Thyroid gland (tissue), 4 donors: Measurements from ENCODE around the gene ERO1A.

Experiments
- CTCF ChIP-seq, 6 experiments: fragments of 200-600 bp in 3 of 6; fragments of 450-650 bp in 3 of 6; sonication (generic) in 3 of 6; IDR thresholded peaks; one replicate each; pipeline ENCODE4 v1.5.1; 2016 to 2019; ENCODE audit warnings: antibody characterized with exemption in 6 of 6, mild to moderate bottlenecking in 2 of 6, inconsistent platforms in 1 of 6, moderate library complexity in 1 of 6
- POLR2A ChIP-seq, 2 donors: fragments of 450-650 bp; IDR thresholded peaks; one replicate each; pipeline ENCODE4 v1.6.1; 2017; ENCODE audit warnings: antibody characterized with exemption in 2 of 2, mild to moderate bottlenecking in 2 of 2, moderate library complexity in 1 of 2

GRCh38 chr14:52703664-52704063, 8.3 kb upstream of the ERO1A start:
- TF ChIP-seq CTCF (IDR thresholded peaks at IDR 0.05) (no peak), POLR2A (IDR thresholded peaks at IDR 0.05) (no peak)
